Gastroesophageal sphincter (tissue), 4 donors: ENCODE results near the gene GPC3. TPM values are rescaled to one million over a fixed set of nuclear protein-coding genes. Genes with fewer than 3 reads are reported as not detected.

Experiments used
- ATAC-seq: fragments of 150-250 bp; one replicate; pipeline ENCODE4 v1.9.1; 2016; ENCODE audit warnings: mild to moderate bottlenecking, moderate library complexity
- H3K27ac ChIP-seq, 4 donors: fragments of 200-600 bp; sonication (generic) in 3 of 4; 1 replicate in 3 of 4; 2 replicates in 1 of 4; pipeline ENCODE4 v1.5.1; 2016 to 2019
- H3K27me3 ChIP-seq: fragments of 200-600 bp; sonication (generic); one replicate; pipeline ENCODE4 v1.5.1; 2019
- H3K36me3 ChIP-seq, 2 donors: fragments of 200-600 bp; sonication (generic); one replicate each; pipeline ENCODE4 v1.5.1; 2019; ENCODE audit warnings: control low read depth in 1 of 2
- H3K4me1 ChIP-seq, 3 donors: fragments of 200-600 bp; sonication (generic); 1 replicate in 2 of 3; 2 replicates in 1 of 3; pipeline ENCODE4 v1.5.1; 2016 to 2019; ENCODE audit warnings: control low read depth in 2 of 3
- H3K4me3 ChIP-seq, 2 donors: fragments of 200-600 bp; sonication (generic); one replicate each; pipeline ENCODE4 v1.5.1; 2019; ENCODE audit warnings: mild to moderate bottlenecking in 1 of 2, moderate library complexity in 1 of 2
- H3K9me3 ChIP-seq, 3 donors: fragments of 200-600 bp; sonication (generic); one replicate each; pipeline ENCODE4 v1.5.1; 2017 to 2019; ENCODE audit warnings: control low read depth in 2 of 3
- CTCF ChIP-seq, 4 experiments: fragments of 200-600 bp in 2 of 4; fragments of 450-650 bp in 2 of 4; sonication (generic) in 1 of 4; IDR thresholded peaks; one replicate each; pipeline ENCODE4 v1.5.1; 2017 to 2019; ENCODE audit warnings: antibody characterized with exemption in 4 of 4, mild to moderate bottlenecking in 2 of 4, moderate library complexity in 2 of 4
- EP300 ChIP-seq: sonication (generic); formaldehyde crosslinking; IDR thresholded peaks from one replicate; pipeline ENCODE4 v1.6.1; 2017; ENCODE audit warnings: antibody characterized with exemption, mild to moderate bottlenecking
- POLR2A ChIP-seq, 2 donors: fragments of 450-650 bp; IDR thresholded peaks; one replicate each; pipeline ENCODE4 v1.6.1; 2017; ENCODE audit warnings: antibody characterized with exemption in 2 of 2, mild to moderate bottlenecking in 2 of 2, moderate library complexity in 1 of 2
- POLR2AphosphoS5 ChIP-seq: sonication (generic); formaldehyde crosslinking; IDR thresholded peaks from one replicate; pipeline ENCODE4 v1.6.1; 2017; ENCODE audit warnings: antibody characterized with exemption
- WGBS, 2 donors: methylation state at CpG; one replicate each; pipeline ENCODE4 v1.1.5; 2018; ENCODE audit warnings: low coverage in 1 of 2; 5-methylcytosine and 5-hydroxymethylcytosine counted together
- total RNA-seq, 4 donors: library from RNA; depleted of rRNA; stranded (reverse); fragments of >200 nt; gene quantifications; one replicate each; pipeline ENCODE4 v1.1.0, GENCODE V29; 2016

GPC3 gene
- total RNA-seq, 4 donors from 2014 or later, result 5.8 to 19.7 (median 14.9) TPM

DNA sequence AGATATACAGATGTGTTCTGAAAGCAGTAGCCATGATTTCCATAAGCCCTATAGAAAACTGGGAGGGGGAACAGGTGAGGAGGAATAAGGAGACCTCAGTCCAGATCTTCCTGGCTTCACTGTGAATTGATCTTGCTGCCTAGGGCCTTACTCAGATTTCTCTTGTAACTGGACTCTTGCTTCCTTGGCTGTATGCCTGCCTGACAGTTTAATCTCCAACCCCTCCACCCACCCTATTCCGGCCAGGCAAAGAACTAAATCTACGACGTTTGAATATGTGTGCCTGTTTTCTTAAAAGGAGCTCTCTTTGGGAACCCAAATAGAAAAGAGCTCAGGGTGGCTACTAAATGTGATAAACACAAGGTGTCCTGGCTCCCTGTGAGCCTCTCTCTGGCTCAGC, 173.0 kb downstream of the GPC3 start:
- no peak for TF ChIP-seq POLR2A (IDR thresholded peaks at IDR 0.05)
- TF ChIP-seq POLR2AphosphoS5, result no peak
- no peak for TF ChIP-seq EP300
- no peak for TF ChIP-seq CTCF (IDR thresholded peaks at IDR 0.05)
- no peak for ATAC-seq
- Histone ChIP-seq H3K27ac (no peak overlapping the region), H3K27me3 (no peaks in the 10 kb centered on the region), H3K4me1 (no peaks in the 10 kb centered on the region), H3K36me3 (no peaks in the 10 kb centered on the region), H3K4me3 (no peak overlapping the region), H3K9me3 (no peaks in the 10 kb centered on the region)
- 48% methylated on average over 3 of the region's 3 CpGs; no CpG with 5 or more reads in 1 of the 2 donors for whole genome bisulfite sequencing, 2 donors

DNA sequence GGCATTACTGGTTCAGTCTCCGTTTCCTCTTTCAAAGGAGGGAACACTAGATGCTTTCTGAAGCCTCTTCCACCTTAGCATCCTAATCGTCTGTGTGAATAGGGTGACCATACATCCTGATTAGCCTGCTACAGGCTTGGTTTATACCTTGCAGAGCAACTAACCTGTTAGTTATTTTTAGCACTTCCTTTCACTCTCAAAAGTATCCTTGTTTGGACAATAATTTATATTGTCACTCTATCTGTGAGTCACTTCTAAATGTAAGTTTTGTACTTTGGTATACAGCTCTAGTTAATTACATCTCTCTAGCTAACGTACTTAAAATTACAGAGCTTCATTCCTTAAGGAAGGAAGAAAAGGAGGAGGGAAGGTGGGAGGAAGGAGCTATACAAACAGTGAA, 174.5 kb downstream of the GPC3 start:
- H3K27me3 ChIP-seq, result no peaks in the 10 kb centered on the region
- TF ChIP-seq POLR2A (IDR thresholded peaks at IDR 0.05) (no peak), CTCF (IDR thresholded peaks at IDR 0.05) (no peak), POLR2AphosphoS5 (no peak), EP300 (no peak)
- 65 to 74% methylated on average over 3 of the region's 3 CpGs for WGBS, 2 donors

DNA sequence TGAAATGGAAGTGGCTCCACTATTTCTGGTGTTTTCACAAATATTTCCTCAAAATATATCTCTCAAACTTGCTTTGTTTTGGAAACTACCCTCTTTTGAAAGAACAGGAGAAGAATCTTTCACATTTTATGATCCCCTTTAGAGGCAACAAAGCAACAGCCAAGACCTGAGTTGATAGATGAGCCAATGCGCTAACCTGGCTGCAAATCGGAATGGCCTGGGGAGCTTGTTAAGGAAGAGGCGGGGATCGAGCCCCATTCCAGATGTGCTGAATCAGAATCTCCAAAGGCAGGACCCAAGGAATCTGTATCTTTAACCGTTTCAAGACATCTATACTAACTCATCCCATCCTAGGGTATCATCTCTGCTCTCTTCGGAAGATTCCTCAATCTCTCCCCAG, 181.3 kb downstream of the GPC3 start:
- TF ChIP-seq EP300 (no peak), POLR2AphosphoS5 (no peak), POLR2A (IDR thresholded peaks at IDR 0.05) (no peak), CTCF (IDR thresholded peaks at IDR 0.05) (no peak)
- Histone ChIP-seq H3K9me3 (no peaks in the 10 kb centered on the region), H3K4me3 (no peak overlapping the region), H3K27me3 (no peaks in the 10 kb centered on the region), H3K4me1 (no peaks in the 10 kb centered on the region), H3K27ac (no peak overlapping the region), H3K36me3 (no peaks in the 10 kb centered on the region)
- WGBS, 2 donors, result 89 to 90% methylated on average over 5 to 6 of the region's 6 CpGs
- ATAC-seq, result no peak

More for the DNA sequence above, 174.5 kb downstream of the GPC3 start:
- no peak for ATAC-seq
- Histone ChIP-seq H3K4me1 (no peaks in the 10 kb centered on the region), H3K27ac (no peak overlapping the region), H3K4me3 (no peak overlapping the region), H3K9me3 (no peaks in the 10 kb centered on the region), H3K36me3 (no peaks in the 10 kb centered on the region)

DNA sequence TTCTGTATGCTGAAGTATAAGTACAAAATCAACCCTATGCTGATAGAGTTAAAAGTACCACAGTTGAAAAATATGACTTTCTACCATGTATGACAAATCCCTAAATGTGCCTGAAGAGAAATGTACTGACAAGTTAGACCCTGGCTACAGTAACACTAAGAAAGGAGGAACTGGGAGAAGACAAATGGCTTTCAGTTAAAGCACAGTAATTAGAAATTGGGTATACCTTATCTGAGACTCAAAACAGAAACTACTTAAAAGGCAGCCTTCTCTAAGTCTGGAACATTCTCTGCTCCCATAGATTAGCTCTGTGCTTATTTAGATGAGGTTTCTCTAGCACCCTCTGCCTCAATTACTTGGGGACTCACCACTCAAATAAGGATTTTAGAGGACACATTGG, 189.1 kb downstream of the GPC3 start:
- H3K27ac ChIP-seq, result no peak overlapping the region
- no peaks in the 10 kb centered on the region for H3K36me3 ChIP-seq
- TF ChIP-seq POLR2A (IDR thresholded peaks at IDR 0.05), result no peak
- no peak for TF ChIP-seq EP300
- TF ChIP-seq CTCF (IDR thresholded peaks at IDR 0.05), result no peak
- TF ChIP-seq POLR2AphosphoS5, result no peak
- no peaks in the 10 kb centered on the region for H3K4me1 ChIP-seq
- no peak overlapping the region for H3K4me3 ChIP-seq
- ATAC-seq, result no peak
- H3K9me3 ChIP-seq, result no peaks in the 10 kb centered on the region
- no peaks in the 10 kb centered on the region for H3K27me3 ChIP-seq

DNA sequence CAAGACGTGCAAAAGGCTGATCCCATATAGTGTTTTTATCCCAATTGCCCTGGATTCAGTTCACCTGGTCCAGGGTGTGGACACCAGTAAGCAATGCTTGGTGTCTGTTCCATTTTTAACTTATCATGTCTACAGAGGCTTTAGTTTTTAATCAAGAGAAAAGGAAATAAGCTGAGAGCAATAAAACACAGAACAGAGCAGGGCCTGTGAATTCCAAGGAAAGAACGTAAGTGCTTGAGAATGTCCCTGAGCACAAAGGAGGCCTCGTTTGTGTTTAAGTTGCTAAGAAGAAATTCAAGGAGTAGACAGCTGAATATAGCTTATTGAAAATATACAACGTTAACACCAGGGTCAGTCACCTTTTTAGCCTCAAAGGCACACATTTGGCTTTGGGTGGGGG, 191.3 kb downstream of the GPC3 start:
- no peaks in the 10 kb centered on the region for H3K36me3 ChIP-seq
- WGBS, 2 donors, result 19 to 39% methylated on average over 3 to 4 of the region's 4 CpGs
- H3K27me3 ChIP-seq, result no peaks in the 10 kb centered on the region
- no peaks in the 10 kb centered on the region for H3K9me3 ChIP-seq
- H3K27ac ChIP-seq, result no peak overlapping the region
- H3K4me1 ChIP-seq, result no peaks in the 10 kb centered on the region
- no peak for TF ChIP-seq EP300
- TF ChIP-seq CTCF (IDR thresholded peaks at IDR 0.05), result no peak
- no peak for TF ChIP-seq POLR2A (IDR thresholded peaks at IDR 0.05)
- TF ChIP-seq POLR2AphosphoS5, result no peak
- no peak overlapping the region for H3K4me3 ChIP-seq
- ATAC-seq, result no peak
